COLO668 (cell line): ENCODE measurements around the gene SLC27A1.
"Not testable (repeated sequence)": the region's sequence is repeated elsewhere in the genome, so short reads cannot be mapped to it uniquely, and the experiment has no call there.

Source experiments
- DNase-seq: peaks from one replicate; lab custom pipeline; 2025; ENCODE audit not compliant: unreplicated experiment; lab: John Stamatoyannopoulos, UW

Gene SLC27A1

DNA sequence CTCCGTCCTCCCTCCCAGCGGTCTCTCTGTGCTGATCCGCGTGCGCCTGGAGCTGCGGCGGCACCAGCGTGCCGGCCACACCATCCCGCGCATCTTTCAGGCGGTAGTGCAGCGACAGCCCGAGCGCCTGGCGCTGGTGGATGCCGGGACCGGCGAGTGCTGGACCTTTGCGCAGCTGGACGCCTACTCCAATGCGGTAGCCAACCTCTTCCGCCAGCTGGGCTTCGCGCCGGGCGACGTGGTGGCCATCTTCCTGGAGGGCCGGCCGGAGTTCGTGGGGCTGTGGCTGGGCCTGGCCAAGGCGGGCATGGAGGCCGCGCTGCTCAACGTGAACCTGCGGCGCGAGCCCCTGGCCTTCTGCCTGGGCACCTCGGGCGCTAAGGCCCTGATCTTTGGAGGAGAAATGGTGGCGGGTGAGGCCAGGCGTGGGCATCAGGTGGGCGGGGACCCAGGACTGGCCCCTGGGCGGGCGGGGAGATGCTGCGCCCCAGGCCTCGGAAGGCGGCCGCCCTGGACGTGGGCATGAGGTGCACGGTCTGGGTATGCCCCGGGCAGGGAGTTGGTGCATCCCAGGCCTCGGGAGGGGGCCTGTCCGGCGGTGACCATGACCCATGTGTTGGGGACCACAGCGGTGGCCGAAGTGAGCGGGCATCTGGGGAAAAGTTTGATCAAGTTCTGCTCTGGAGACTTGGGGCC lies 16.4 kb downstream of the SLC27A1 start:
- DNase-seq, result no peak

DNA sequence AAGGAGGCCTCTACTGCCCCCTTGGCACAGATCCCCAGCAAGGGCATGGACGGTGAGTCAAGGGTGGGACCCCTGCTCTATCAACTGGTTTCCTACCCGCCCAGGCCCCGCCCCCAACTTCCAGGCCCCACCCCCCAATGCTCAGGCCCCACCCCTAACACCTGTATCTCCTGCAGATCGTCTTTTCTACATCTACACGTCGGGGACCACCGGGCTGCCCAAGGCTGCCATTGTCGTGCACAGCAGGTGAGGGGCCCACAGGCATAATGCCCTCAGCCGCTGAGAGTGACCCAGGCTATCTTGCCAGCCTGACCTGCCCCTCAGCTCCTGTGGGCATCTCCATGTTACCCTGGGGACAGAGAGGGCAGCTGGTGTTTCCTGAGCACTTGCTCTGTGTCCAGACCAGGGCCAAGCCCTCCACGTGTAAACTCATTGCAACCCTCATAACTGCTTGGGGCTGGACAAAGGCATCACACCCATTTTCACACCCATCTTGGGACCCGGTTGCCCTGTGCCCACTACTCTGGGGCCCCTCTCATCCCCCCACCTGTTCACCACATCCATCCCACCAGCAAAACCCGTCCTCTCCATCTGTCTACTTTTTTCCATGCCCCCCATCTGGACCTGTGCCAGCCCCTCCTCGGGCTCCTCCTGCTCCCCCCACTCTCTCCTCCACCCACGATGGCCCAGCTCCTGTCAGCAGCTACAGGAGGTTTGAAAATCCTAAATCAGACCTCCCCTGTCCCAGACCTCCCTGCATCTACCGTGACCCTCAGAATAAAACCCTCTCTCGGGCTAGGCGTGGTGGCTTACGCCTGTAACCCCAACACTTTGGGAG lies 17.2 kb downstream of the SLC27A1 start:
- no peak for DNase-seq

DNA sequence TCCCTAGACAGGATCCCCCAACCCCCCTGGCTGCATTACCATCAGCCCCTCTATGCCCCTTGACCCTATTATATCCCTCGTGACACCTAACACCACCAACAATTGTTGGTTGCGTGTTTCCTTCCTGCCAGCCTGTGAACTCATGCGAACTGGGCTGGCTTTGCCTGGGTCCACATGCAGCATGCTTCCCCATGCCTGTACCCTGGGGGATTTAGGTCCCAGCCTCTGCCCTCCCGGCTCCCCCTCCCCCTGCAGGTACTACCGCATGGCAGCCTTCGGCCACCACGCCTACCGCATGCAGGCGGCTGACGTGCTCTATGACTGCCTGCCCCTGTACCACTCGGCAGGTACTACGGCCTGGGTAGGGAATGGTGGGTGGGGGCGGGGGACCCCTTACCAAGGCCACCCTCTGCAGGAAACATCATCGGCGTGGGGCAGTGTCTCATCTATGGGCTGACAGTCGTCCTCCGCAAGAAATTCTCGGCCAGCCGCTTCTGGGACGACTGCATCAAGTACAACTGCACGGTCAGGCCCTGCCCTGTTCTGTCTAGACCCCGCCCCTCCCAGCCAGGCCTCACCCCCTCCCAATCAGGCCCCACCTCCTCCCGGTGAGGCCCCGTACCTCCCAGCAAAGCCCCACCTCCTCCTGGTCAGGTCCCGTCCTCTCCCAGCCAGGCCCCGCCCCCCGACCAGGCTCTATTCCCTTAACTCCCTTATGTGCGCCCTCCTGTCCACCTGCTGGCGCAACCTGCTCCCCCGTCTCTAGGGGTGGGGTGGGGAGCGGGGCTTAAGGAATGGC lies 18.5 kb downstream of the SLC27A1 start:
- DNase-seq, result peak; percentile 73

DNA sequence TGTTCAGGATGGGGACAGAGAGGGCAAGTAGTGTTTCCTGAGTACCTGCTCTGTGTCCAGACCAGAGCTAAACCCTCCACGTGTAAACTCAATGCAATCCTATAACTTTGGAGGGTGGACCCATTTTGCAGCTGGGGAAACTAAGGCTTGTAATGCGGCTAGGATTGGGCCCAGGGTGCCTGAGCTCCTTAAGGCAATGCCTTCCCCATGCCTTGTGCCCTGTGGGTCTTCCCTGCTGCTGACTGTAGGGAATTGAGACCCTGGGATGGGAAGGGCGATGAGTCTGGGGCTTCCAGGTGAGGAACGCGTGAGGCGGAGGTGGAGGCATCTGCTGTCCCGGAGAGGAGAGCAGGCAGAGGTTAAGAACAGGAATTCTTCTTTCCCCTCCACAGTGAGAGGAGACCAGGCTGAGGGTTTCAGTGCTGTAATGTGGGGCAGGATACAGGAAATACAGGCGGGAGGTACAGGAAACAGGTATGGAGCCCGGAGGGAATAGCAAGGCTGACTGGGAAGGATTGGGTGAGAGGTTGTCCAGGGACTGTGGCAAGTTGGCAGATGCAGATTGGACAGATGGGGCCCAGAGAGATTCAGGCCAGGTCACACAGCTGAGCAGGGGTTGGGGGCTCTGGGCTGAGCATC lies 19.2 kb downstream of the SLC27A1 start:
- DNase-seq, result no peak

DNA sequence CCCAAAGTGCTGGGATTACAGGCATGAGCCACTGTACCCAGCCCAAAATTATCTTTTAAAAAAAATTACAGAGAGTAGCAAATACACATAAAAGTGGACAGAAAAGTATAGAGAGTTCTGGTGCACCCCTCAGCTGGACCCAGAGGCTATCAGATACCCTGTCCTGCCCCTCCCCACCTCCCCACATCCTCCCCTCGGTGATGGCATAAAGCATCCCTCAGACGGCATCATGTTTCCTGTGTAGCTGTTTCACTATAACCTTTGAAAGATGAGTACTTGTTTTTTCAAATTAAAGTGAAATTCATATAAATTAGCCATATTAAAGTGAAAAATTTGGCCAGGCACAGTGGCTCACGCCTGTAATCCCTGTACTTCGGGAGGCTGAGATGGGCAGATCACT lies 20.1 kb downstream of the SLC27A1 start:
- no peak for DNase-seq

DNA sequence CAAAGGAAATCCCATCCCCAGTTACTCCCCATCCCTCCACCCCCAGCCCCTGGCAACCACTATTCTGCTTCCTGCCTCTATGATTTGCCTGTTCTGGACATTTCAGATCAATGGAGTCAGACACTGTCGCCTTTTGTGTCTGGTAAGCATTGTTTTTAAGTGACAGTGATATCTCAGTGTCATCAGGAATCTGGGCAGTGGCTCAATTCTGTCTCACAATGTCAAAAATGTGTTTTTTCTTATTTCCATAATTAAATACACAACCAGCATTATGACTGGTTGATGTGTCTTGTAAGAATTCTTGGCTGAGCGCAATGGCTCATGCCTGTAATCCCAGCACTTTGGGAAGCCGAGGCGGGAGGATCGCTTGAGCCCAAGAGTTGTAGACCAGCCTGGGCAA lies 21.0 kb downstream of the SLC27A1 start:
- DNase-seq, result no peak

DNA sequence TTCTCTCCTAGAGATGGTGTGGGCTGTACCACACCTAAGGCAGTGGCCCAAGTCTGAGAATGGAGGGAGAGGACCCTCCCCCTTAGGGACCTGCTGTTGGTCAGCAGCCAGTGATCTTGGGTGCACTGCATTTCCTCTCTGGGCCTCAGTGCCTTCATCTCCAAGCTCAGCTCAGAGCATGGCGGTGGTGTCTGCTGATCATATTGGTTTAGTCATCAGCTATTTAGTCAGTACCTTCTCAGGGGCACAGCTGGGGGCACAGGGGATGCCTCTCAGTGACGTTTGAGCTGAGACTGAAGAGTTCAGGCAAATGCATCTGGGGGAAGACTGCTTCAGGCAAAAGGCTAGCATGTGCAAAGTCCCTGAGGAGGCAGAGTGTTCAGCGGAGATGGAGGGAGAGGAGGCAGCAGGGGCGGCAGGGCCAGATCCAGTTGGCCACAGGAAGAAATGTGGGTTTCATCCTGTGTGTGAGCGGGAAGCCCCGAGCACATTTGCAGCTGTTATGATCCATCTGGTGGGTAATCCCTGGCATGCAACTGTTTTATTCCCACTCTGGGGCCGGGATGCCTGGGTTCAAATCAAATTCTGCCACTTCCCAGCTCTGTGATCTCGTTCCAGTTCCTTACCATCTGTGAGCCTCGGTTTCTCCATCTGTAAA lies 25.4 kb downstream of the SLC27A1 start:
- DNase-seq, result no peak

DNA sequence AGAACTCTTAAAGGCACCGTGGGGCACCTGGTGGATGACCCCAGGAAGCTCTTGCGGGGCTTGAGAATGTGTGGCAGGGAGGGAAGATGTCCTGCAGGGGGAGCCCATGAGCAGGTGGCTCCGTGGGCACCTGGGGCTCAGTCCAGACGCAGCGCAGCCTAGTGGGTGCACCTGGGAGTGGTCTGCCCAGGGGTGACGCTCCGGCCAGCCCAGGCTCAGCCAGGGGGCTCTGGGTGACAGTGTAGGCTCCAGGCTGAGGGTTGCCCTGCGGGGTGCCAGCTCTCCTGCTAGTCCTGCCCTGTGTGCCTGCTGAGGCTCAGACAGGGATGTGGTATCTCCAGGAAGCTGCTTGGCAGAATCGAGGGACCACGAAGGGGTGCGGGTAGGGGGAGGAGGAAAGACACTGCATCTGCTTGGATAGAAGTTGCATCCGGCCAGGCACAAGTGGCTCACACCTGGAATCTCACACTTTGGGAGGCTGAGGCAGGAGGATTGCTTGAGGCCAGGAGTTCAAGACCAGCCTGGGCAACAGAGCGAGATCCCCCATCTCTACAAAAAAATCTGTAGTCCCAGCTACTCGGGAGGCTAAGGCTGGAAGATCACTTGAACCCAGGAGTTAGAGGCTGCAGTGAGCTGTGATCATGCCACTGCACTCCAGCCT lies 26.1 kb downstream of the SLC27A1 start:
- DNase-seq, result peak; percentile 73

DNA sequence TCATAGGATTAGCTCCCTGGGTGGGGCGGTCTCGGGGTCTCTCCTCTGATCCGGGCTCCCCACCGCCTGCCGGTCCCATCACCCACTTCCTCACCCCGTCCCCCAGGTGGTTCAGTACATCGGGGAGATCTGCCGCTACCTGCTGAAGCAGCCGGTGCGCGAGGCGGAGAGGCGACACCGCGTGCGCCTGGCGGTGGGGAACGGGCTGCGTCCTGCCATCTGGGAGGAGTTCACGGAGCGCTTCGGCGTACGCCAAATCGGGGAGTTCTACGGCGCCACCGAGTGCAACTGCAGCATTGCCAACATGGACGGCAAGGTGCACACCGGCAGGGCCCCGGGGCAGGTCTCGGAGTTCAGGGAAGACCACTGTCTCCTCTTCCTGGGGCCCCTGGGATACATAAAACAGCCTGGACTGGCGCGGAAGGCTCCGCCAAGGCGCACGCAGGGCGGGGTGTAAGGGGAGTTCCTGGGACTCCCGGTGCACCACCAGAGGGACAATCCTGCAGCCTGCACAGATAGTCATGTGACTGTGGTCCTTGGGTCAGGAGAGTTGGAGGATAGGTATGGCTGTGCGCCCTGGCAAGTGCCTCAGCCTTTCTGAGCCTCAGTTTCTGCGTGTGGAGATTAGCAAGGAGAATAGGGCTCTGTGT lies 26.9 kb downstream of the SLC27A1 start:
- DNase-seq, result no peak

DNA sequence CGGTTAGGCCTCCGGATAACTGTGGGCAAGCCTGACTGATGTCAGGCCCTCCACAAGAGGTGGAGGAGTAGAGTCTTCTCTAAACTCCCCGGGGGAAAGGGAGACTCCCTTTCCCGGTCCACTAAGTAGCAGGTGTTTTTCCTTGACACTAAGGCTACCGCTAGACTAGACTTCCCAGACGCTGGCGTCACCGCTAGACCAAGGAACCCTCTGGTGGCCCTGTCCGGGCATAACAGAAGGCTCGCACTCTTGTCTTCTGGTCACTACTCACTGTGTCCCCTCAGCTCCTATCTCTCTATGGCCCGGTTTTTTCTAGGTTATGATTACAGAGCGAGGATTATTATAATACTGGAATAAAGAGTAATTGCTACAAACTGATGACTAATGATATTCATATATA lies 28.7 kb downstream of the SLC27A1 start:
- not testable (repeated sequence) for DNase-seq

DNA sequence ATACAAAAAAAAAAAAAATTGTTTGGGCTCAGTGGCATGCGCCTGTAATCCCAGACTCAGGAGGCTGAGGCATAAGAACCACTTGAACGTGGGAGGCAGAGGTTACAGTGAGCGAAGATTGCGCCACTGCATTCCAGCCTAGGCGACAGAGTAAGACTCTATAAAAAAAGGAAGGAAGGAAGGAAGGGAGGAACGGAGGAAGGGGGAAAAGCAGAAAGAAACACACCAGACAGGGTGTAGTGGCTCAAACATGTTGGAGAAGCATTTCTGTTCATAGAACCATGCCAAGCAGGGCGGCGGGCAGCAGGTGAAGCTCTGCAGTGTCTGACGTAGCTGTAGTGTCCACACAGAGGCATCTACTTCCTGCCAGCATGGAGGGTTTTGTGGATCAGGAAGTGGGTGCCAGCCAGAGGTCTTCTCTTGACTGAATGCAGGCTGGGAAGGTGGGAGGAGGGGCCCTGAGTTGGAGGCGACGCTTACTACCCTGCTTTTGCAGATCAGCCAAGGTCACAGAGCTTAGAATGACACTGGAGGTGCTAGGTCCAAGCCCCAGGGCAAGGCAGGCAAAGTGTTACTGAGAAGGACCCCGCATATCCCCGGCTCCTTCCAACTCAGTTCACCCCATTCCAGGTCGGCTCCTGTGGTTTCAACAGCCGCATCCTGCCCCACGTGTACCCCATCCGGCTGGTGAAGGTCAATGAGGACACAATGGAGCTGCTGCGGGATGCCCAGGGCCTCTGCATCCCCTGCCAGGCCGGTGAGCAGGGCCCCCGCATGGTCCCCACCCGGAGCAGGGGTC lies 29.5 kb downstream of the SLC27A1 start:
- no peak for DNase-seq

DNA sequence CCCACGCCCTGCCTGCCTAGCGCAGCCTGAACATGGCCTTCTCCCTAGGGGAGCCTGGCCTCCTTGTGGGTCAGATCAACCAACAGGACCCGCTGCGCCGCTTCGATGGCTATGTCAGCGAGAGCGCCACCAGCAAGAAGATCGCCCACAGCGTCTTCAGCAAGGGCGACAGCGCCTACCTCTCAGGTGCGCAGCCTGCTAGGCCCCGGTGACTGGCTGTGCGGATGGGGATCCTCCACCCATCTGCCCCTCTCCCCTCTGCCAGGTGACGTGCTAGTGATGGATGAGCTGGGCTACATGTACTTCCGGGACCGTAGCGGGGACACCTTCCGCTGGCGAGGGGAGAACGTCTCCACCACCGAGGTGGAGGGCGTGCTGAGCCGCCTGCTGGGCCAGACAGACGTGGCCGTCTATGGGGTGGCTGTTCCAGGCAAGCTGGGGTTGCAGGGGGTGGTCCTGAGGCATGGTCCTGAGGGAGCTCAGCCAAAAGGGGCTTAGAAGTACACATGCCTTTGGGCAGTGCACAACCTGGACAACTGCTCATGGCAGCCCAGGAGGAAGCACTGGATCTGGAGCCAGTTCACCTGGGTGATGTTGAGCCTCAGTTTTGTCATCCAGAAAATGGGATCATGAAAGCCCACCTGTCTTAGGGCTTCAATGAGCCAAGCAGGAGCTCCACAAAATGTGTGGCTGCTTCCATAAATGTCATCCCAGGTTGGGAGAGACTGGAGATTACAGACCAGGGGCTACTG lies 30.3 kb downstream of the SLC27A1 start:
- no peak for DNase-seq

DNA sequence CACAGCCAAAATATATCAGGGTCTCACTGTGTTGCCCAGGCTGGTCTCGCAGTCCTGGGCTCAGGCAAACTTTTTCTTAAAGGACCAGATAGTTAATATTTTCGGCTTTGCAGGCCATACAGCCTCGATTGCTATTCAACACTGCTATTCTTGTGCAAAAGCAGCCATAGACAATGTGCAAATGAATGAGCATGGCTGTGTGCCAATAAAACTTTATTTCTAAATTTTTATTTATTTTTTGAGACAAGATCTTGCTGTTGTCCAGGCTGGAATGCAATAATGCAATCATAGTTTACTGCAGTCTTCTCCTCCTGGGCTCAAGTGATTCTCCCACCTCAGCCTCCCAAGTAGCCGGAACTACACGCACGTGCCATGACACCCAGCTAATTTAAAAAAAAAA lies 32.9 kb downstream of the SLC27A1 start:
- DNase-seq, result no peak

DNA sequence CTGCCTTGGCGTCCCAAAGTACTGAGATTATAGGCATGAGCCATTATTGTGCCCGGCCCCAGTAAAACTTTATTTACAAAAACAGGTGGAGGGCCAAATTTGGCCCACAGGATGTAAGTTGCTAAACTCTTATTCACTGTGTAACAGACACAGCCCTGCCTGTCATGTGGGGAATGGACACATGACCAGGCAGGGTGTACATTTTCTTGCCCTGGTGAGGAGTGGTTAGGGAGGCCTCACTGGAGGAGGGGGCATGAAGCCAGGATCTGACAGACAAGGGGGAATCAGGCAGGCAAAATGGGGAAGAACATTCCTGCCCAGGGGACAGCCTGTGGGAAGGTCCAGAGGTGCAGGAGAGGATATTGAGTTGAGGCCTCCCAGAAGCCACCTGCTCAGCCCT lies 33.7 kb downstream of the SLC27A1 start:
- DNase-seq, result no peak

DNA sequence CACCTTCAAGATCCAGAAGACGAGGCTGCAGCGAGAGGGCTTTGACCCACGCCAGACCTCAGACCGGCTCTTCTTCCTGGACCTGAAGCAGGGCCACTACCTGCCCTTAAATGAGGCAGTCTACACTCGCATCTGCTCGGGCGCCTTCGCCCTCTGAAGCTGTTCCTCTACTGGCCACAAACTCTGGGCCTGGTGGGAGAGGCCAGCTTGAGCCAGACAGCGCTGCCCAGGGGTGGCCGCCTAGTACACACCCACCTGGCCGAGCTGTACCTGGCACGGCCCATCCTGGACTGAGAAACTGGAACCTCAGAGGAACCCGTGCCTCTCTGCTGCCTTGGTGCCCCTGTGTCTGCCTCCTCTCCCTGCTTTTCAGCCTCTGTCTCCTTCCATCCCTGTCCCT lies 34.1 kb downstream of the SLC27A1 start:
- no peak for DNase-seq

DNA sequence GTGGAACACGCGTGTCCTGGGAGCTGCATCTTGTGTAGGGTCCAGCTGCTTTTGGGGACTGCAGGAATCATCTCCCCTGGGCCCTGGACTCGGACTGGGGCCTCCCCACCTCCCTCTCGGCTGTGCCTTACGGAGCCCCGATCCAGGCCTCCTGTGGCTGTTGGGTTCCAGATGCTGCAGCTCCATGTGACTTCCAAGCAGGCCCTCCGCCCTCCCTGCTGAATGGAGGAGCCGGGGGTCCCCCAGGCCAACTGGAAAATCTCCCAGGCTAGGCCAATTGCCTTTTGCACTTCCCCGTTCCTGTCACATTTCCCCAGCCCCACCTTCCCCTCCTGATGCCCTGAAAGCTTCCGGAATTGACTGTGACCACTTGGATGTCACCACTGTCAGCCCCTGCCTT lies 34.9 kb downstream of the SLC27A1 start:
- no peak for DNase-seq

DNA sequence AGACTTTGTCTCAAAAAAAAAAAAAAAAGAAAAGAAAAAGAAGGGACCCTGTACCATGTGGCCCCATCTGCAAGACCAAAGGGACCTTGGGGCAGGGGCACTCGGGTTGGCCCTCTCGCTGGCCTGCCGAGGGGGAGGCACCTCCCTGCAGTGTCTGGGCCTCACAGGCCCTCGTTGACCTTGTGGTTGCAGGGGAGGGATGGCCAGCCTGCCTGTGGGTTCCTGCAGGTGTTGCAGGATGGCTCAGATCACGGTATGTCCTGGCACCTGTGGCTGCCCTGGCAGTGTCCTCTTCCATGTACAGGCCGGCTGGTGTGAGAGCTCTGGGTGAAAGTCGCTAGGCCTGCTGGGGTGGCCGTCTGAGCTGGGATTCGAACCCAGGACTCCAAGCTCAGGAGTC lies 36.4 kb downstream of the SLC27A1 start:
- no peak for DNase-seq

DNA sequence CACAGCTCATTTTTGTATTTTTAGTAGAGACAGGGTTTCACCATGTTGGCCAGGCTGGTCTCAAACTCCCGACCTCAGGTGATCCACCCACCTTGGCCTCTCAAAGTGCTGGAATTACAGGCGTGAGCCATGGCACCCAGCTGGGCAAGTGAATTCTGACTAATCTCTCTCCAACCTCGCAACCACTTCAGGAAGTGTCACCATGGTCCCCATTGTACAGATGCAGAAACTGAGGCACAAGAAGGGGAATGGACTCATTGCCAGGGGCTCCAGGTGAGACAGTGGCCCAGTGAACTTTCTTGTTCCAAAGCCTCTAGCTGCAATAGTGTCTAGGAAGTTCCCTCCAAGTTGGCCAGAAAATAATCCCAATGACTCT lies 38.2 kb downstream of the SLC27A1 start:
- not testable (repeated sequence) for DNase-seq
